Fibroblast of mammary gland (primary cell): ENCODE measurements around the gene ATN1.

Experiments
- DNase-seq: peaks from one replicate; pipeline ENCODE4 v3.0.0-alpha.2; 2010; ENCODE audit warnings: low read depth
- H3K4me3 ChIP-seq: 2 replicates; pipeline ENCODE4 v1.5.1; 2011; ENCODE audit warnings: low read depth, mild to moderate bottlenecking, low read length, moderate library complexity; ENCODE audit not compliant: control insufficient read depth
- TF ChIP-seq, protein P1 (sequence below): conservative IDR thresholded peaks from 2 replicates; pipeline ENCODE4 v1.5.1; 2011; ENCODE audit warnings: low read depth, low read length, inconsistent platforms; ENCODE audit not compliant: control insufficient read depth, insufficient read depth

Gene ATN1

GRCh38 chr12:6974180-6974579 is 46.4 kb downstream of the ATN1 start:
- no peak overlapping the region for H3K4me3 ChIP-seq
- no peak for DNase-seq
- TF ChIP-seq, protein P1, sequence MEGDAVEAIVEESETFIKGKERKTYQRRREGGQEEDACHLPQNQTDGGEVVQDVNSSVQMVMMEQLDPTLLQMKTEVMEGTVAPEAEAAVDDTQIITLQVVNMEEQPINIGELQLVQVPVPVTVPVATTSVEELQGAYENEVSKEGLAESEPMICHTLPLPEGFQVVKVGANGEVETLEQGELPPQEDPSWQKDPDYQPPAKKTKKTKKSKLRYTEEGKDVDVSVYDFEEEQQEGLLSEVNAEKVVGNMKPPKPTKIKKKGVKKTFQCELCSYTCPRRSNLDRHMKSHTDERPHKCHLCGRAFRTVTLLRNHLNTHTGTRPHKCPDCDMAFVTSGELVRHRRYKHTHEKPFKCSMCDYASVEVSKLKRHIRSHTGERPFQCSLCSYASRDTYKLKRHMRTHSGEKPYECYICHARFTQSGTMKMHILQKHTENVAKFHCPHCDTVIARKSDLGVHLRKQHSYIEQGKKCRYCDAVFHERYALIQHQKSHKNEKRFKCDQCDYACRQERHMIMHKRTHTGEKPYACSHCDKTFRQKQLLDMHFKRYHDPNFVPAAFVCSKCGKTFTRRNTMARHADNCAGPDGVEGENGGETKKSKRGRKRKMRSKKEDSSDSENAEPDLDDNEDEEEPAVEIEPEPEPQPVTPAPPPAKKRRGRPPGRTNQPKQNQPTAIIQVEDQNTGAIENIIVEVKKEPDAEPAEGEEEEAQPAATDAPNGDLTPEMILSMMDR, result no peak

DNA sequence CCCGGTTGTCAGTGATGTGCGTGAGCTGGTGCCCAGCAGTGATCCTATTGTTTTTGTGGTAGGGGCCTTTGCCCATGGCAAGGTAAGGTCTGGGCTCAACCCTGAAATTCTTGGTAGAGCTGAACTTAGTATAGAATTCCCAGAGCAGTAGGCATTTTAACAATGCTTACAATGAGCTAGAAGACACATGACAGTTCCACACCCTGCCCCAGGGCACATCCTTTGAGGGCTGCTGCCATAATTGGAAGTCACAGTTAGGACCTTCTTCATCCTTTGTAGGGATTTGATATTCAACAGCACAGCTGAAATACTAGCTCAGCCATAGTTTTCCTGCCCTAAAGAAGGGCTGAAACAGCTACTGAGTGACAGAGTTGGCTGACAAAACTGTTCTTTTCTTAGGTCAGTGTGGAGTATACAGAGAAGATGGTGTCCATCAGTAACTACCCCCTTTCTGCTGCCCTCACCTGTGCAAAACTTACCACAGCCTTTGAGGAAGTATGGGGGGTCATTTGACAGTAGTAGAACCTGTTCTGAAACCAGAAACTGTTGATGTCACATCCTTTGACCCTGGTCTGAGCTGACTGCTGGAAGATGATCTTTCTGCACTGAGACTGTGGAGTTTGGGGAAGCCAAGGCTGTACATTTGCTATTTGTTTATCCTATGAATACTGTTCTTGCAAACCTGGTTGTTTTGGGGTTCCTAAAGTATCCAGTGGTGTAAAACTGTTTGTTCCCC is 47.7 kb downstream of the ATN1 start:
- no peak overlapping the region for H3K4me3 ChIP-seq
- no peak for DNase-seq
- TF ChIP-seq, protein P1, result no peak

DNA sequence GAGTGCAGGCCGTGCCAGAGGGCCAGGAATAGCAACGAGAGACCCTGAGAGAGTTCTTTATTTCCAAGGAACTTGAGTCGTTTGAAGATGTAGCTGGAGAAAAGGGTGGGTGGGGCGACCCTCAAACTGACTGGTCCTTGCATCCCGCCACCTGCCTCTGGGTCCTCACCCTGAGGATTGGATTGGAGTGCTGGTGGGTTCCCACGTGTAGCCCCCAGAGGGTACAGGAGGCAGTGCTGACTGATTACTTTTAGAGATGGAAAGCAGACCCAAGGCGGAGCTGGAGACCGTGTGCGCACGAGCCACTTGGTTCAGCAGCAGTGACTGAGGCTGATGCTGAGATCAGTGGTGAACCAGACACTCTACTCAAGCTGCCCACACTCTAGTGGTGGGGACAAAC is 49.9 kb downstream of the ATN1 start:
- TF ChIP-seq, protein P1, result no peak
- no peak for DNase-seq
- no peak overlapping the region for H3K4me3 ChIP-seq

GRCh38 chr12:6978188-6978587 is 50.4 kb downstream of the ATN1 start:
- TF ChIP-seq, protein P1, result no peak
- H3K4me3 ChIP-seq, result no peak overlapping the region
- DNase-seq, result no peak

DNA sequence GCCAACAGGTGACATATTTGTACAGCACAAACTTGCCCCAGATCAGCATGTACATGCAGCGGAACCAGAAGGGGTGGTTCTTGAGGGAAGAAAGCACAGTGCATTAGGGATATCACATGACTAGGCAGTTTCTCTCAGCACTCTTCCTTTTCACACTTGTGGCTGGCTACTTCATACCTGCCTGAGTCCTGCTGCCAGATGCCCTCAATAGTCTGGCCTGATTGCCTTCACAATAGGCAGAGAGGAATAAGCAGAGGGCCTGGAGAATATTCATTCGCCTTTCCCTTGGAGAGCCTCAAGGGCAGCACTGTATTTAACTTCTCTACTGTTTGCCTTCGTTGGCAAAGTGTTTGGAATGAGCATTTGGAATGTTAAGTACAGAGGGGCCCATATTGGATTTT is 50.9 kb downstream of the ATN1 start:
- no peak overlapping the region for H3K4me3 ChIP-seq
- no peak for DNase-seq
- TF ChIP-seq, protein P1, result no peak

DNA sequence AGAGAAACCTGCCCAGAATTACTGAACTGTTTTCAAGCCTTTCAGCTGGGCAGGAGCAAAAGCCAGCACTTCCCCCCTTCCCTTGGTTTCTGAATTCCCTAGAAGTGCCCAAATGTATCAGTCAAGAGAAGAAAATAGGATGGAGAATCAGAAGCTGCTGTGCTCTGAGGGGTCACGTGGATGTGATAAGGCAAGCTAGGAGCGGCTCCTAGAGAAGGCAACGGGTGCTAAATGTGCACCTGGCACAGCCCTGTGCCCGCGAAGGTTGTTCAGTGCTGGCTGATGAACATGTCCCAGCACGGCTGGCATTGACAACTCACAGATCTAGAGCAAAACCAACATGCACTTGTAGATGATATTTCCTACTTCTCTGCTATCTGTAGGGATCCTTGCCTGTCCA is 51.3 kb downstream of the ATN1 start:
- no peak for DNase-seq
- H3K4me3 ChIP-seq, result no peak overlapping the region
- TF ChIP-seq, protein P1, result no peak
